Measurements from ENCODE around the gene DHX38.
"Not testable (repeated sequence)": the region's sequence is repeated elsewhere in the genome, so short reads cannot be mapped to it uniquely, and the experiment has no call there.

DHX38 gene

GRCh38 chr16:72093448-72094265 lies at the start of gene DHX38, which contains the start of gene TXNL4B:
Gene DHX38 (plus strand): TSS chr16:72093847. CDS start chr16:72096158, 2,311 bp downstream.
Gene TXNL4B (minus strand): TSS chr16:72093620. CDS start chr16:72090749, 2,871 bp downstream.
- DNase-seq (ENCODE audit: low read depth in 2 of 3, low spot score in 1 of 3), result peak; percentile 81 to 88 (median 85)

GRCh38 chr16:72044296-72044695 lies 49.4 kb upstream of the DHX38 start:
- DNase-seq (ENCODE audit: low read depth in 2 of 3, low spot score in 1 of 3), result no peak

GRCh38 chr16:72044825-72045359 lies 48.8 kb upstream of the DHX38 start:
- no peak for DNase-seq (ENCODE audit: low read depth in 2 of 3, low spot score in 1 of 3)

- no peak for DNase-seq (ENCODE audit: low read depth in 2 of 3, low spot score in 1 of 3)
Observed at GRCh38 chr16:72049110-72049509, 44.5 kb upstream of the DHX38 start.

- no peak for DNase-seq (ENCODE audit: low read depth in 2 of 3, low spot score in 1 of 3)
Observed at GRCh38 chr16:72050769-72051464, 42.7 kb upstream of the DHX38 start.

GRCh38 chr16:72051818-72052217 lies 41.8 kb upstream of the DHX38 start:
- DNase-seq (ENCODE audit: low read depth in 2 of 3, low spot score in 1 of 3), result no peak

- DNase-seq (ENCODE audit: low read depth in 2 of 3, low spot score in 1 of 3), result not testable (repeated sequence)
Observed at GRCh38 chr16:72054254-72054847, 39.3 kb upstream of the DHX38 start, which contains the start of gene HP. Gene HP (plus strand): TSS chr16:72054505. CDS start chr16:72054653, 148 bp downstream.

GRCh38 chr16:72055911-72056310 lies 37.7 kb upstream of the DHX38 start:
- DNase-seq (ENCODE audit: low read depth in 2 of 3, low spot score in 1 of 3), result no peak

- not testable (repeated sequence) for DNase-seq (ENCODE audit: low read depth in 2 of 3, low spot score in 1 of 3)
Observed at GRCh38 chr16:72057313-72057712, 36.3 kb upstream of the DHX38 start.

- not testable (repeated sequence) for DNase-seq (ENCODE audit: low read depth in 2 of 3, low spot score in 1 of 3)
Observed at GRCh38 chr16:72059060-72059459, 34.6 kb upstream of the DHX38 start.

GRCh38 chr16:72060405-72060804 lies 33.2 kb upstream of the DHX38 start:
- no peak for DNase-seq (ENCODE audit: low read depth in 2 of 3, low spot score in 1 of 3)

- DNase-seq (ENCODE audit: low read depth in 2 of 3, low spot score in 1 of 3), result no peak
Observed at GRCh38 chr16:72061564-72061963, 32.1 kb upstream of the DHX38 start.

- no peak for DNase-seq (ENCODE audit: low read depth in 2 of 3, low spot score in 1 of 3)
Observed at GRCh38 chr16:72064361-72064894, 29.2 kb upstream of the DHX38 start.

- no peak for DNase-seq (ENCODE audit: low read depth in 2 of 3, low spot score in 1 of 3)
Observed at GRCh38 chr16:72066747-72067146, 26.9 kb upstream of the DHX38 start.

GRCh38 chr16:72068930-72069329 lies 24.7 kb upstream of the DHX38 start:
- DNase-seq (ENCODE audit: low read depth in 2 of 3, low spot score in 1 of 3), result no peak

- no peak for DNase-seq (ENCODE audit: low read depth in 2 of 3, low spot score in 1 of 3)
Observed at GRCh38 chr16:72072514-72073342, 20.9 kb upstream of the DHX38 start.

- DNase-seq (ENCODE audit: low read depth in 2 of 3, low spot score in 1 of 3), result no peak
Observed at GRCh38 chr16:72073560-72074230, 20.0 kb upstream of the DHX38 start.

GRCh38 chr16:72075067-72075466 lies 18.6 kb upstream of the DHX38 start:
- DNase-seq (ENCODE audit: low read depth in 2 of 3, low spot score in 1 of 3), result not testable (repeated sequence)

GRCh38 chr16:72076991-72077706 lies 16.5 kb upstream of the DHX38 start:
- not testable (repeated sequence) for DNase-seq (ENCODE audit: low read depth in 2 of 3, low spot score in 1 of 3)

Measured in stimulated activated CD4-positive, alpha-beta T cell treated with anti-CD3 and anti-CD28 coated beads, Interleukin-12 subunit alpha, Interleukin-12 subunit beta, amount 100 ng/mL, for 48 hours (primary cell).